Limb (tissue), 2 donors: Measurements from ENCODE around the gene CACNA1S.

Experiments
- DNase-seq, 2 donors: peaks; one replicate each; pipeline ENCODE4 v3.0.0-alpha.2; 2016; ENCODE audit errors: extremely low spot score in 2 of 2

The CACNA1S gene

GRCh38 chr1:201140235-201140940 is 28.2 kb upstream of the CACNA1S start:
- no peak for DNase-seq

- no peak for DNase-seq
Observed at GRCh38 chr1:201139756-201140155, 27.5 kb upstream of the CACNA1S start.

GRCh38 chr1:201139306-201139705 is 27.1 kb upstream of the CACNA1S start:
- DNase-seq, result no peak

- no peak for DNase-seq
Observed at GRCh38 chr1:201138311-201138840, 26.1 kb upstream of the CACNA1S start.

- DNase-seq, result no peak
Observed at GRCh38 chr1:201137579-201138310, 25.5 kb upstream of the CACNA1S start.

GRCh38 chr1:201137024-201137392 is 24.8 kb upstream of the CACNA1S start:
- DNase-seq, result no peak

- DNase-seq, result no peak
Observed at GRCh38 chr1:201136355-201137023, 24.3 kb upstream of the CACNA1S start.

GRCh38 chr1:201134405-201134804 is 22.2 kb upstream of the CACNA1S start:
- DNase-seq, result no peak

GRCh38 chr1:201131398-201131797 is 19.2 kb upstream of the CACNA1S start:
- DNase-seq, result no peak

GRCh38 chr1:201128962-201129361 is 16.7 kb upstream of the CACNA1S start:
- DNase-seq, result no peak

GRCh38 chr1:201128476-201128875 is 16.2 kb upstream of the CACNA1S start:
- DNase-seq, result no peak

GRCh38 chr1:201127755-201128455 is 15.7 kb upstream of the CACNA1S start:
- no peak for DNase-seq

GRCh38 chr1:201126832-201127754 is 14.9 kb upstream of the CACNA1S start, which contains the start of gene ASCL5:
TSS of gene ASCL5 (minus strand) at chr1:201127184. CDS start at chr1:201115372, 11,812 bp downstream.
- DNase-seq, result no peak

GRCh38 chr1:201126463-201126831 is 14.2 kb upstream of the CACNA1S start:
- DNase-seq, result no peak

- DNase-seq, result no peak
Observed at GRCh38 chr1:201125800-201126199, 13.6 kb upstream of the CACNA1S start.

- DNase-seq, result no peak
Observed at GRCh38 chr1:201125019-201125418, 12.8 kb upstream of the CACNA1S start.

- no peak for DNase-seq
Observed at GRCh38 chr1:201123866-201124265, 11.6 kb upstream of the CACNA1S start.

GRCh38 chr1:201122321-201122957 is 10.2 kb upstream of the CACNA1S start:
- no peak for DNase-seq

- no peak for DNase-seq
Observed at GRCh38 chr1:201119206-201120197, 7.3 kb upstream of the CACNA1S start.
